ENCODE measurements around the gene EMSY. TPM values are rescaled to one million over a fixed set of nuclear protein-coding genes. Genes with fewer than 3 reads are reported as not detected.

EMSY gene
- total and polyA plus RNA-seq, 2 of the 13 experiments (the other 11 are each of a cell fraction or from before 2014, with no cell fraction given): 11.6 to 18.5 TPM

GRCh38 chr11:76443268-76443980 is 1.4 kb upstream of the EMSY start:
- no peak for DNase-seq (ENCODE audit: low spot score)
- no peaks in the 10 kb centered on the region for H3K9me3 ChIP-seq (ENCODE audit: low read length)
- H3K27ac ChIP-seq (ENCODE audit: extremely low read length, insufficient read depth, low read length): peak overlapping the region; percentile 92
- peak overlapping the region; percentile 97 for H3K9ac ChIP-seq (ENCODE audit: insufficient read depth, low read depth, low read length)
- peak; percentile 70 for FAIRE-seq
- BruUV-seq (replicated peaks): no TSS peak
- H3K79me2 ChIP-seq (ENCODE audit: insufficient read depth, low read length): peaks cover 52% of the 10 kb centered on the region
- H3K4me1 ChIP-seq (ENCODE audit: insufficient read depth, low read length): peaks cover 23% of the 10 kb centered on the region
- TF ChIP-seq KDM4B (CRISPR knock-in tag; IDR thresholded peaks at IDR 0.05): no peak
- TF ChIP-seq HNRNPL (IDR thresholded peaks at IDR 0.05; ENCODE audit: low read depth, low read length): no peak
- no peak for TF ChIP-seq ZNF546 (CRISPR knock-in tag; conservative IDR thresholded peaks at IDR 0.05)
- peaks cover 11% of the 10 kb centered on the region; the same call in 1 of the 2 replicates for H4K20me1 ChIP-seq (ENCODE audit: insufficient read depth, low read length)
- in situ Hi-C loops (cut with HindIII; ENCODE audit: extremely low pct_ligation_motif_present, low pct_unique_long_range_greater_than_20kb): no loop called here
- CTCF ChIA-PET (ENCODE audit: low intra/inter-chr PET ratio, low total read pairs): no interaction called here
- peaks cover under 1 to 3% of the 10 kb centered on the region in 2 experiments; a peak in 1 of 5 replicates for H3K36me3 ChIP-seq (replicated peaks in 1 of 2; ENCODE audit: control insufficient read depth in 1 of 2, insufficient read depth in 2 of 2, low read length in 2 of 2)
- H3K4me3 ChIP-seq (replicated peaks in 1 of 3; ENCODE audit: insufficient read depth in 1 of 3, low read depth in 2 of 3, low read length in 3 of 3): peak overlapping the region; percentile 78 to 93 (median 92)
- no peak overlapping the region for H2AFZ ChIP-seq (ENCODE audit: low read length)
- WGBS (ENCODE audit: low lambda C conversion rate): 39% methylated on average over 10 of the region's 10 CpGs
- H3K4me2 ChIP-seq (ENCODE audit: low read depth, low read length): peak overlapping the region; percentile 74
- no peaks in the 10 kb centered on the region; a peak in 1 of 5 replicates for H3K27me3 ChIP-seq (ENCODE audit: control insufficient read depth in 1 of 2, insufficient read depth in 2 of 2, low read length in 2 of 2)
- no peak for ATAC-seq
- POLR2A ChIA-PET: interaction anchor here (1.2 kb wide), 1 partner anchor 62 kb away, joined by 3 read pairs; the partner anchor contains the start of gene GVQW3
- intact Hi-C loops (cut with micrococcal nuclease; ENCODE audit: unreplicated experiment): no loop called here

GRCh38 chr11:76444065-76444383 is 794 bp upstream of the EMSY start:
- intact Hi-C loops (cut with micrococcal nuclease; ENCODE audit: unreplicated experiment): loop anchor here (2.0 kb wide), 1 partner anchor 63 kb away; the partner anchor contains the start of genes GVQW3 and THAP12
- ChIA-PET CTCF (ENCODE audit: low intra/inter-chr PET ratio, low total read pairs) (no interaction called here), POLR2A (interaction anchor here (1.0 kb wide), 1 partner anchor 52 kb away, joined by 4 read pairs; no protein-coding TSS in a partner anchor)
- H3K36me3 ChIP-seq (replicated peaks in 1 of 2; ENCODE audit: control insufficient read depth in 1 of 2, insufficient read depth in 2 of 2, low read length in 2 of 2): peaks cover 2 to 6% of the 10 kb centered on the region in 2 experiments; a peak in 2 of 5 replicates
- ATAC-seq: no peak
- H3K27ac ChIP-seq (ENCODE audit: extremely low read length, insufficient read depth, low read length): peak overlapping the region; percentile 92
- peak overlapping the region; percentile 74 for H3K4me2 ChIP-seq (ENCODE audit: low read depth, low read length)
- H3K79me2 ChIP-seq (ENCODE audit: insufficient read depth, low read length): peaks cover 52% of the 10 kb centered on the region
- peak overlapping the region; percentile 97 for H3K9ac ChIP-seq (ENCODE audit: insufficient read depth, low read depth, low read length)
- in situ Hi-C loops (cut with HindIII; ENCODE audit: extremely low pct_ligation_motif_present, low pct_unique_long_range_greater_than_20kb): no loop called here
- no peak for DNase-seq (ENCODE audit: low spot score)
- peaks cover 11% of the 10 kb centered on the region; the same call in 1 of the 2 replicates for H4K20me1 ChIP-seq (ENCODE audit: insufficient read depth, low read length)
- 0% methylated on average over 10 of the region's 10 CpGs for WGBS (ENCODE audit: low lambda C conversion rate)
- H3K27me3 ChIP-seq (ENCODE audit: control insufficient read depth in 1 of 2, insufficient read depth in 2 of 2, low read length in 2 of 2): no peaks in the 10 kb centered on the region; a peak in 1 of 5 replicates
- FAIRE-seq: no peak
- H3K9me3 ChIP-seq (ENCODE audit: low read length): no peaks in the 10 kb centered on the region
- TSS peak; percentile 87 for BruUV-seq (replicated peaks)
- H2AFZ ChIP-seq (ENCODE audit: low read length): peak overlapping the region; percentile 85
- peak overlapping the region; percentile 78 to 93 (median 92) for H3K4me3 ChIP-seq (replicated peaks in 1 of 3; ENCODE audit: insufficient read depth in 1 of 3, low read depth in 2 of 3, low read length in 3 of 3)
- peaks cover 23% of the 10 kb centered on the region for H3K4me1 ChIP-seq (ENCODE audit: insufficient read depth, low read length)
- TF ChIP-seq ZNF570 (CRISPR knock-in tag; IDR thresholded peaks at IDR 0.05; ENCODE audit: borderline replicate concordance) (0 out of 2 replicates have a peak, but pooled peaks have one; percentile 28), ZSCAN22 (CRISPR knock-in tag; IDR thresholded peaks at IDR 0.05) (0 out of 2 replicates have a peak, but pooled peaks have one; percentile 30), MNT (IDR thresholded peaks at IDR 0.05) (0 out of 2 replicates have a peak, but pooled peaks have one; percentile 29), MAX (IDR thresholded peaks at IDR 0.05) (peak; percentile 44; the same call in 1 of the 2 replicates), KAT7 (CRISPR knock-in tag; IDR thresholded peaks at IDR 0.05; ENCODE audit: borderline replicate concordance) (no peak), SRF (IDR thresholded peaks at IDR 0.05; ENCODE audit: low read depth, low read length) (no peak), ZNF589 (CRISPR knock-in tag; conservative IDR thresholded peaks at IDR 0.05) (0 out of 2 replicates have a peak, but pooled peaks have one; percentile 58), CBX5 (CRISPR knock-in tag; IDR thresholded peaks at IDR 0.05; ENCODE audit: borderline replicate concordance) (no peak), KLF9 (CRISPR knock-in tag; IDR thresholded peaks at IDR 0.05; ENCODE audit: low read depth) (no peak), CHD2 (IDR thresholded peaks at IDR 0.05; ENCODE audit: low read depth, low read length) (peak; percentile 76; the same call in 1 of the 2 replicates), SOX6 (IDR thresholded peaks at IDR 0.05) (no peak), SOX6 (CRISPR knock-in tag; IDR thresholded peaks at IDR 0.05) (no peak), CCAR2 (optimal IDR thresholded peaks at IDR 0.05; ENCODE audit: low read depth, low read length) (no peak)
